GM23338 (cell line): ENCODE data around the gene STARD8.

Source experiments
- CTCF ChIP-seq, 2 experiments: fragments of 200-600 bp in 1 of 2; sonication (generic) in 1 of 2; conservative IDR thresholded peaks; 2 replicates each; pipeline versions ENCODE4 v1.5.1 to v1.6.1; 2016 to 2017; ENCODE audit warnings: antibody characterized with exemption in 2 of 2, low read depth in 2 of 2, mild to moderate bottlenecking in 2 of 2, moderate library complexity in 1 of 2
- EZH2 ChIP-seq: fragments of 200-600 bp; sonication (generic); IDR thresholded peaks from one replicate; pipeline ENCODE4 v1.8.0; 2017; ENCODE audit warnings: antibody characterized with exemption, mild to moderate bottlenecking, low read depth; ENCODE audit not compliant: unreplicated experiment
- EZH2phosphoT487 ChIP-seq: fragments of 200-600 bp; sonication (generic); IDR thresholded peaks from one replicate; pipeline ENCODE4 v1.8.1; 2018; ENCODE audit warnings: antibody characterized with exemption; ENCODE audit not compliant: unreplicated experiment
- JUNB ChIP-seq: IDR thresholded peaks from one replicate; pipeline ENCODE4 v1.6.1; 2016; ENCODE audit warnings: antibody characterized with exemption; ENCODE audit not compliant: unreplicated experiment
- NANOG ChIP-seq: IDR thresholded peaks from 2 replicates; pipeline ENCODE4 v1.6.1; 2016; ENCODE audit warnings: antibody characterized with exemption, borderline replicate concordance
- POLR2AphosphoS5 ChIP-seq: IDR thresholded peaks from 2 replicates; pipeline ENCODE4 v1.6.1; 2016; ENCODE audit warnings: antibody characterized with exemption, low read depth
- TF ChIP-seq, protein P1 (sequence below): IDR thresholded peaks from one replicate; pipeline ENCODE4 v1.6.1; 2018; ENCODE audit warnings: antibody characterized with exemption; ENCODE audit not compliant: unreplicated experiment

- TF ChIP-seq CTCF (conservative IDR thresholded peaks at IDR 0.05; ENCODE audit: low read depth in 2 of 2) (no peak), JUNB (no peak), EZH2 (no peak), POLR2AphosphoS5 (no peak), NANOG (no peak), EZH2phosphoT487 (no peak)
- TF ChIP-seq, protein P1, sequence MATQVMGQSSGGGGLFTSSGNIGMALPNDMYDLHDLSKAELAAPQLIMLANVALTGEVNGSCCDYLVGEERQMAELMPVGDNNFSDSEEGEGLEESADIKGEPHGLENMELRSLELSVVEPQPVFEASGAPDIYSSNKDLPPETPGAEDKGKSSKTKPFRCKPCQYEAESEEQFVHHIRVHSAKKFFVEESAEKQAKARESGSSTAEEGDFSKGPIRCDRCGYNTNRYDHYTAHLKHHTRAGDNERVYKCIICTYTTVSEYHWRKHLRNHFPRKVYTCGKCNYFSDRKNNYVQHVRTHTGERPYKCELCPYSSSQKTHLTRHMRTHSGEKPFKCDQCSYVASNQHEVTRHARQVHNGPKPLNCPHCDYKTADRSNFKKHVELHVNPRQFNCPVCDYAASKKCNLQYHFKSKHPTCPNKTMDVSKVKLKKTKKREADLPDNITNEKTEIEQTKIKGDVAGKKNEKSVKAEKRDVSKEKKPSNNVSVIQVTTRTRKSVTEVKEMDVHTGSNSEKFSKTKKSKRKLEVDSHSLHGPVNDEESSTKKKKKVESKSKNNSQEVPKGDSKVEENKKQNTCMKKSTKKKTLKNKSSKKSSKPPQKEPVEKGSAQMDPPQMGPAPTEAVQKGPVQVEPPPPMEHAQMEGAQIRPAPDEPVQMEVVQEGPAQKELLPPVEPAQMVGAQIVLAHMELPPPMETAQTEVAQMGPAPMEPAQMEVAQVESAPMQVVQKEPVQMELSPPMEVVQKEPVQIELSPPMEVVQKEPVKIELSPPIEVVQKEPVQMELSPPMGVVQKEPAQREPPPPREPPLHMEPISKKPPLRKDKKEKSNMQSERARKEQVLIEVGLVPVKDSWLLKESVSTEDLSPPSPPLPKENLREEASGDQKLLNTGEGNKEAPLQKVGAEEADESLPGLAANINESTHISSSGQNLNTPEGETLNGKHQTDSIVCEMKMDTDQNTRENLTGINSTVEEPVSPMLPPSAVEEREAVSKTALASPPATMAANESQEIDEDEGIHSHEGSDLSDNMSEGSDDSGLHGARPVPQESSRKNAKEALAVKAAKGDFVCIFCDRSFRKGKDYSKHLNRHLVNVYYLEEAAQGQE: no peak
Measured at GRCh38 chrX:68659385-68659784, 11.9 kb downstream of the STARD8 start.
